ENCODE measurements around the gene TMEM26.

The TMEM26 gene

DNA sequence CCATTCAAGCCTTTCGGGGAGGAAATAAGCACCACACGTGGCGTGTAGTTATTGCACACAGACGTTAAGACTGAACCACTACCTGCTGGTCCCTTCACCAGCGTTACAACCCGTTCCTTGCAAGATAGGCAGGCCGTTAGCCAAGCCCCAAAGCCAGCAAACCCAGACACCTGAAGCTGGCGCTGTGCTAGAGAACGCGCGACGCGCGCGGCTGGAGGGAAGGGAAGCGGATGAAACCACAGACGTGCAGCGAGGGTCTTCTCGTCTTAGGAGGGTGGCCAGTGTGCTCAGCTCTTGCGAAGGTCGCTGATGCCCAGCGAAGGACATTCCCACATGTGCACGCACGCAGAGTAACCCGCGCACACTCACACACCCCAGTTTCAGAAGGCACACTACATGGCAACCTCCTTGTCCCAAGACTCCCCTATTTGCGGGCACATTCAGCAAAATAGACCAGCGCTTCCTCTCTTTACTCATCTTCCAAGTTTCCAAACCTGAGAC, 980 bp downstream of the TMEM26 start:
- peak; percentile 15 for DNase-seq (ENCODE audit: low read depth)
- H3K4me3 ChIP-seq (ENCODE audit: control insufficient read depth, low read depth, low read length): peak overlapping the region; percentile 62
- TF ChIP-seq, protein P1, sequence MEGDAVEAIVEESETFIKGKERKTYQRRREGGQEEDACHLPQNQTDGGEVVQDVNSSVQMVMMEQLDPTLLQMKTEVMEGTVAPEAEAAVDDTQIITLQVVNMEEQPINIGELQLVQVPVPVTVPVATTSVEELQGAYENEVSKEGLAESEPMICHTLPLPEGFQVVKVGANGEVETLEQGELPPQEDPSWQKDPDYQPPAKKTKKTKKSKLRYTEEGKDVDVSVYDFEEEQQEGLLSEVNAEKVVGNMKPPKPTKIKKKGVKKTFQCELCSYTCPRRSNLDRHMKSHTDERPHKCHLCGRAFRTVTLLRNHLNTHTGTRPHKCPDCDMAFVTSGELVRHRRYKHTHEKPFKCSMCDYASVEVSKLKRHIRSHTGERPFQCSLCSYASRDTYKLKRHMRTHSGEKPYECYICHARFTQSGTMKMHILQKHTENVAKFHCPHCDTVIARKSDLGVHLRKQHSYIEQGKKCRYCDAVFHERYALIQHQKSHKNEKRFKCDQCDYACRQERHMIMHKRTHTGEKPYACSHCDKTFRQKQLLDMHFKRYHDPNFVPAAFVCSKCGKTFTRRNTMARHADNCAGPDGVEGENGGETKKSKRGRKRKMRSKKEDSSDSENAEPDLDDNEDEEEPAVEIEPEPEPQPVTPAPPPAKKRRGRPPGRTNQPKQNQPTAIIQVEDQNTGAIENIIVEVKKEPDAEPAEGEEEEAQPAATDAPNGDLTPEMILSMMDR (conservative IDR thresholded peaks at IDR 0.05; ENCODE audit: control insufficient read depth, insufficient read depth, low read depth, low read length): no peak

DNA sequence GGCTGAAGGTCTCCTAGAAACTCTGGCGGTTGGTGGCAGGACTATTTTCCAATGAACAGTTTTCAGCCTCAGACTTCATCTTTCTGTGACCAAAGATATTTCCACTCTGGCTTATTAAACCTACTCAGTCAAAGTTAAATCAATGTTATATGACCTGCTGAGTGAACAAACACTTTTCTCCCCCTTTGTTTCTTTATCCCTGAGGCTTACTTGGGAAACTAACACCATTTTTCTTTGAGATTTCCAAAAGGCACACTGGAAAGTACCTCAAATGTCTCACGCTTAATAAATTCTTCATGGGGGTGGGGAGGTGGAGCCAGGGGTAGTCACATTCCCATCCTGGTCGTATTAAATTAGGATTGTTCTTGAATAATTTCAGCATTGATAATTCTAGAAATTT, 1.8 kb downstream of the TMEM26 start:
- TF ChIP-seq, protein P1 (conservative IDR thresholded peaks at IDR 0.05; ENCODE audit: control insufficient read depth, insufficient read depth, low read depth, low read length): no peak
- H3K4me3 ChIP-seq (ENCODE audit: control insufficient read depth, low read depth, low read length): no peak overlapping the region
- DNase-seq (ENCODE audit: low read depth): no peak

DNA sequence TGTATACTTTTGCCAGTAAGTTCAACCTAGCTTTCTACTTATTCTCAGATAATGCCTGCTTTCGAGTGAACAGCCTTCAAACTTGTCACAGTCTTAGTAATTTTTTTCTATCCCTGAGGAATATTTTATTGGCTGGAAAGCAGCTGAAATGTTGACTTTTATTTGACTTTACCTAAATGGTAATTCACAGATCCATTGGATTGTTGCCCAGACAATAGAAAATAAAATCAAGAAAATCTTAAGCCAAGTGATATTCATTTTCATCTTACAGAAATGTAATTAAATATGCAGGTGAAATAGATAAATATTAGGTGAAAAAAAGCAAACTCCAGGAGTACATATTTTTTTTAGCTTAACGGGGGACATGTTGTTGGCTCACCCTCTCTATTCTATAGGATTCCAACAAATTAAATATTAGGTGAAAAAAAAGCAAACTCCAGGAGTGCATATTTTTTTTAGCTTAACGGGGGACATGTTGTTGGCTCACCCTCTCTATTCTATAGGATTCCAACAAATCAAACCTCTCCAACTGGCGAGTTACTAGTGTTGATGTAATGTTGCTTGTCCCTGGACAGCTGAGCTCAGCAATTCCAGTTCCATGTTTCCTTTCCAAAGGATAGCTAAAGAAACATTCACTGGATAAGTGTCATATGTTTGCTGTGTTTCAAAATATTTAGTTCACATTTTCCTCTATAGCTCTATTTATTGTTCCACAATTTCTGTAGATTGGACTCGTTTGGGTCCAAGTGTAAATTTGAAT, 4.2 kb downstream of the TMEM26 start:
- no peak overlapping the region for H3K4me3 ChIP-seq (ENCODE audit: control insufficient read depth, low read depth, low read length)
- TF ChIP-seq, protein P1 (conservative IDR thresholded peaks at IDR 0.05; ENCODE audit: control insufficient read depth, insufficient read depth, low read depth, low read length): no peak
- no peak for DNase-seq (ENCODE audit: low read depth)

DNA sequence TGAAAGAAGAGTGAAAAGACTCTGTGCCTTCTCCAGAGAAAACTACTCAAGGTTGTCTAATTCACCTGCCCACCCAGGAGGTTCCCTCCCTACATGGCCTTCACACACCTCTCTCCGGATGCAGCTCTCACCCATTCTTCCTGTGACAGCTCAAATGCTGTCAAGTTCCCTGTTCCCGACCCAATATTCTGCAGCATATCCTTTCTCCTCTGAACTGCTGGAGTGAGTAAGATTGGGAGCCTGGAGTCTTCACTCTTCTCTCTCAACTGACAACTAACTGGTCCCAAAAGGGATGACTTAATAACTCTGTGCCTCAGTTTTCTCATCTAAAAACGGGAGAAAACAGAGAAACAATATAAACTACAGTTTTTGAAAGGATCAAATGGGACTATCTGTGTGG, 5.1 kb downstream of the TMEM26 start:
- TF ChIP-seq, protein P1 (conservative IDR thresholded peaks at IDR 0.05; ENCODE audit: control insufficient read depth, insufficient read depth, low read depth, low read length): no peak
- DNase-seq (ENCODE audit: low read depth): no peak
- H3K4me3 ChIP-seq (ENCODE audit: control insufficient read depth, low read depth, low read length): no peak overlapping the region

DNA sequence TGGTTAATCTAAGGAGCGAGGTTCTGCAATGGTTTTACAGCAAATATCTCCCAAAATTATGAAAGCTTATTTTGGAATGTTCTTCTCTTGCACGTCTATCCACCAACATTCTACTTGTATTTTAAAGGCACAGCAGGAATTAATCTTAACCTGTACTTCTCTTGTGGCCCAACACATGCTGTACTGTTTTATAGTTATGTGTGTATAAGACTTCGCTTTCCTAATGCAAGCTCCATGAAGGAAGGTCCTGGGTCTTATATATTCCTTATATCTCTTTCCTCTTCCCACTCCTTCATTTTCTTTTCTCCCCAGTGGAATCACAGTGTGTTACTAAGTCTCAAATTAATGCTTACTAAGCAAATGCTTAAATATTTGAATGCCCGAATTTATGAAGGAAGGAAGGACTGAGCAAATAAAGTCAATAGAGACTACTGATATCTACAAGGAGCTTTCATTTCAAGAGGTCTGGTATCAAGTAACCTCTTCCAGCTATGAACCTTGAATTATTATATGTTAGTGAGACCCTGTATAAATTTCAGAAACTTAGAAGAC, 14.0 kb downstream of the TMEM26 start:
- TF ChIP-seq, protein P1 (conservative IDR thresholded peaks at IDR 0.05; ENCODE audit: control insufficient read depth, insufficient read depth, low read depth, low read length): no peak
- no peak for DNase-seq (ENCODE audit: low read depth)

DNA sequence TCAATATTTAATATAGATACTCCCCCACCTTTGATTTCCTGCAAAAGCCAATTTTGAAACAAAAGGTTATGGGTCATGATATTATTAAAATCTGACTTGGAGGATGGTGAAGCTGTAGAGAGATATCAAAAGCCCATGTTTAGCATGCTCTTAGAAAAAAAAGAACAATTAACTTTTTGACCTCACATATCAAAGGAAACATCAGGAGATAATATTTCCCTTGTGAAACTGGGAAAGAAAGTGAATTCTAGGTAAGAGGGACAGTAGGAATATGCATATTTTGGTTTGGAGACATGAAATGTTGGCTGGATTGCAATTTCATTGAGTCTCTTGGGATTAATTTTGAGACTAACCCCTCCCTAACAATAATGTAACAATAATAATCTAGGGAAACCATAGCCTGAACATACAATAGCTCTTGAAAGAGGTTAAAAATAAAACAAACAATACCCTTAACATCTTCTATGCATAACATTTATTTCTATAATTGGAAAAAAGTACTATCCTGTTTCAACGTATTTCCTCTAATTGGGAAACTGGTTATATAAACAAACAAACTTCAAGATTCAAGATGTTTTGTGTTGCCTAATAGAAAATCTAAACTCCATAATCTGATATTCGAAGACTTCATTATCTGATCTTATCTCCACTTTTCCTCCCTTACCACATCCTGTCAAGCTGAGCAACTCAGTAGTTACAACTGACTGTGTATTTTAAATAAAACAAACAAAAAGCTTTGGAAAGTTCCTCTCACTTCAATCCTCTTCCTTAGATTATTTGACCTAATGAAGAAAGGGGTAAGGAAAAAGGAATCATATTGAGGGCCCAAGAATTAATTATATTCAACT, 14.8 kb downstream of the TMEM26 start:
- H3K4me3 ChIP-seq (ENCODE audit: control insufficient read depth, low read depth, low read length): no peak overlapping the region
- no peak for DNase-seq (ENCODE audit: low read depth)
- TF ChIP-seq, protein P1 (conservative IDR thresholded peaks at IDR 0.05; ENCODE audit: control insufficient read depth, insufficient read depth, low read depth, low read length): no peak

More for the DNA sequence above, 14.0 kb downstream of the TMEM26 start:
- H3K4me3 ChIP-seq (ENCODE audit: control insufficient read depth, low read depth, low read length): no peak overlapping the region

Measured in fibroblast of mammary gland (primary cell).